Activated CD4-positive, alpha-beta memory T cell treated with anti-CD3 and anti-CD28 coated beads, Interleukin-2, amount 10 ng/mL, durations not matched to agents 7 days and 5 days (primary cell): ENCODE results near the gene SERPINB5. TPM values are rescaled to one million over a fixed set of nuclear protein-coding genes. Genes with fewer than 3 reads are reported as not detected.
"Not testable (repeated sequence)": the region's sequence is repeated elsewhere in the genome, so short reads cannot be mapped to it uniquely, and the experiment has no call there.

Experiments
- CTCF ChIA-PET: fragments of 350-600 bp; sonication (Branson Sonifier 250); formaldehyde crosslinking; loops from one replicate; lab custom pipeline; 2021; ENCODE audit warnings: antibody characterized with exemption, inconsistent platforms; lab: Charles Lee
- POLR2A ChIA-PET: fragments of 350-600 bp; sonication (Branson Sonifier 250); formaldehyde crosslinking; loops from one replicate; lab custom pipeline; 2021; ENCODE audit warnings: antibody characterized with exemption; lab: Charles Lee
- DNase-seq: peaks from one replicate; pipeline ENCODE4 v3.0.0-alpha.2; 2020
- H3K27ac Mint-ChIP-seq: one replicate; pipeline ENCODE4 v1.8.0; 2021; ENCODE audit warnings: mild to moderate bottlenecking, mixed read lengths
- H3K27me3 Mint-ChIP-seq: one replicate; pipeline ENCODE4 v1.8.0; 2021; ENCODE audit warnings: mixed read lengths
- H3K36me3 Mint-ChIP-seq: one replicate; pipeline ENCODE4 v1.8.0; 2021; ENCODE audit warnings: low read depth, mixed read lengths
- H3K4me1 Mint-ChIP-seq: one replicate; pipeline ENCODE4 v1.8.0; 2021; ENCODE audit warnings: mixed read lengths
- H3K4me3 Mint-ChIP-seq: one replicate; pipeline ENCODE4 v1.8.0; 2021; ENCODE audit warnings: mild to moderate bottlenecking, mixed read lengths
- H3K9me3 Mint-ChIP-seq: one replicate; pipeline ENCODE4 v1.8.0; 2021; ENCODE audit warnings: mixed read lengths
- total RNA-seq, 2 experiments: library from RNA; stranded (reverse); gene quantifications; one replicate each; pipeline ENCODE4 v1.2.3, GENCODE V29; 2021

Gene SERPINB5
- total RNA-seq, 2 experiments from 2014 or later: not detected

DNA sequence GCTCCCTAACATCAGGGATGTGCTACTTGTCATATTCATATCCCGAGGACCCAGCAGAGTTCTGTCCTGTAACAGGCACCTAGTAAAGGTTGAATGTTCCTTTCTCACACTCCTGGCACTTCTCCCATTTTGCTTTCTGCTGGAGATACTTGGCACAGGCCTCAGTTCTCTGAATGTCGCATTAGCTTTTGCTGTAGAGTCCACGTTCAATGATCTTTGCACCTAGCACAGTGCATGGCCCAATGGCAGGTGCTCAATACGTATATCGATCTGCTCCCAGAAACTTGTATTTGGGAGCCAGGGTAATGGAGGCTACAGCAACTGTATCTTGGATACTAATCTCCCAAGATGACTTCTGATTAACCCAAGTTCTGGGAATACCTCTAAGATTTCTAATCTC is 29.7 kb upstream of the SERPINB5 start:
- POLR2A ChIA-PET: no interaction called here
- Mint-ChIP-seq H3K27me3 (no peaks in the 10 kb centered on the region), H3K4me1 (no peaks in the 10 kb centered on the region), H3K4me3 (no peak overlapping the region), H3K9me3 (no peaks in the 10 kb centered on the region), H3K27ac (no peak overlapping the region), H3K36me3 (no peaks in the 10 kb centered on the region)
- CTCF ChIA-PET: interaction anchor here (2.2 kb wide), 1 partner anchor 10 kb away, joined by 7 read pairs; no protein-coding TSS in a partner anchor
- DNase-seq: no peak

DNA sequence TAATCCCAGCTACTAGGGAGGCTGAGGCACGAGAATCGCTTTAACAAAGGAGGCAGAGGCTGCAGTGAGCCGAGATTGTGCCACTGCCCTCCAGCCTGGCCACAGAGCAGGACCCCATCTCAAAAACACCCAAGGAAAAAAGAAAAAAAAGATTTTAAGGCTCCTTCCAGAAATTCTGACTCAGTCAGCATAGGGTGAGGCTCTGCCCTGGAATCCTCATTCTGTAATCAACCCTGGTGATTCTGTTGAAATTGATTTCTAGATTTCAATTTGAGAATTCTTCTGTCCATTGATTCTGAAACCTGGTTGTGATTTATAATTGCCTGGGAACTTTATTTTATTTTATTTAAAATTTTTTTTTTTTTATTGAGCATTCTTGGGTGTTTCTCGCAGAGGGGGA is 27.3 kb upstream of the SERPINB5 start:
- H3K4me1 Mint-ChIP-seq: no peaks in the 10 kb centered on the region
- ChIA-PET POLR2A (no interaction called here), CTCF (no interaction called here)
- no peaks in the 10 kb centered on the region for H3K36me3 Mint-ChIP-seq
- no peak overlapping the region for H3K27ac Mint-ChIP-seq
- no peaks in the 10 kb centered on the region for H3K9me3 Mint-ChIP-seq
- no peaks in the 10 kb centered on the region for H3K27me3 Mint-ChIP-seq
- H3K4me3 Mint-ChIP-seq: no peak overlapping the region
- no peak for DNase-seq

DNA sequence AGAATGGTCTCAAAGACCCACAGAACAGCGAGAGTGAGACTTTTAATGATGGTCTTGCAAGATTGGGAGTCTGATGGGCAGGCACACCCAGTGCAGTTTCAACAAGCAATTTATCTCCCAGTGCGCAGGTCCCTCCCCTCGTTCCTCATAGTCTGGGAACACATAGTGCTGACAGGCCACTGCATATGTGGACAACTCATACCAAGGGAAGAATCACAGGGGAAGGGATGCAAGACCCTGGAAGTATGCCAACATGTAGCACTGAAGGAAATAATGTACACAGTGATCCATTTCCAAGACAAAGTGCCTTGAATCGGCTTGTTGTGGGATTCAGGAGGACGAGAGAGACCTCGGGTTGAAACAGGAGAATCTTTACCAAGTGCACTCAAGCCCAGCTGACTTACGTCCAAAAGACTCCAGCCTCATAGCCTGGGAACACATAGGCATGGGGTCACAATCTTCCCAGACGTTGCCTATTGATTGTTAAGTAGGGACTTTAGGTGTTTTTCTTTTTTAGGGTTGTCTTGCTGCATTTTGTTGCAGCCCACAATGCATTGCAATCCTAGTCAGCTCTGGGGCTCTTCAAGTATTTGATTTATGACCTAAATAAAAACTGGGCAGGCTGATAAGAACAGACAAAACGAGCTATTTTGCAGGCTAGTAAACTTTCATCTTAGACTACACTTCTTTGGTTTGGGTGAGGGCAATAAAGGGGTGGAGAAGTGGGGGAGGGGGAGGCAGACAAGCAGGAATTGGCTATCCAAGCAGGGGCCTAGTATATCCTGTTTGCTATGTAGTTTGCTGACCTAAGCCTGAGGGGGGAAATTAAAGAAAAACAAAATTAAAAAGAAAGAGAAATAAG is 24.7 kb upstream of the SERPINB5 start:
- POLR2A ChIA-PET: no interaction called here
- H3K27me3 Mint-ChIP-seq: peaks cover 2% of the 10 kb centered on the region
- CTCF ChIA-PET: interaction anchor here (0.6 kb wide), 1 partner anchor 227 kb away, joined by 4 read pairs; no protein-coding TSS in a partner anchor

DNA sequence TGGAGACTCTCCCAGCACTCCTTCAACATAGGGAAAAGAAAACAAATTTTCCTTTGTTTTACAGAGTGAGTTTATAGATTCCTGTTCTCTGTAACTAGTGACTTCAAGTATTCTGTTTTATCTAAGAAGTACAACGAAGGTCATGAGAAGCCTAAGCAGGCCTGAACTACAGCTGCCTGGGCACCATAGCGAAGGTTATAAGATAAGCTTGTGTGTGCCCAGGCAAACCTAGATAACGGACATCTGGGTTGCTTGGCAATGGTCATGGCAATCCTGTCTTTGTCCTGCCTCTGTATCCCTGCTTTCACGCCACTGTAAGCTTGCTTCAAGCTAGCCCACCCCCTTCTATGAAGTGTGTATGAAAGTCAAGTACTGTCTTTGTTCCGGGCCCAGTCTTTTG is 24.0 kb upstream of the SERPINB5 start:
- H3K27ac Mint-ChIP-seq, POLR2A ChIA-PET, H3K4me1 Mint-ChIP-seq, H3K4me3 Mint-ChIP-seq, H3K27me3 Mint-ChIP-seq, H3K36me3 Mint-ChIP-seq, H3K9me3 Mint-ChIP-seq, DNase-seq: not testable (repeated sequence)
- CTCF ChIA-PET: interaction anchor here (0.6 kb wide), 1 partner anchor 226 kb away, joined by 4 read pairs; no protein-coding TSS in a partner anchor

More for the DNA sequence above, 24.7 kb upstream of the SERPINB5 start:
- H3K27ac Mint-ChIP-seq: no peak overlapping the region
- no peaks in the 10 kb centered on the region for H3K9me3 Mint-ChIP-seq
- H3K36me3 Mint-ChIP-seq: no peaks in the 10 kb centered on the region
- no peaks in the 10 kb centered on the region for H3K4me1 Mint-ChIP-seq
- no peak for DNase-seq
- H3K4me3 Mint-ChIP-seq: no peak overlapping the region

DNA sequence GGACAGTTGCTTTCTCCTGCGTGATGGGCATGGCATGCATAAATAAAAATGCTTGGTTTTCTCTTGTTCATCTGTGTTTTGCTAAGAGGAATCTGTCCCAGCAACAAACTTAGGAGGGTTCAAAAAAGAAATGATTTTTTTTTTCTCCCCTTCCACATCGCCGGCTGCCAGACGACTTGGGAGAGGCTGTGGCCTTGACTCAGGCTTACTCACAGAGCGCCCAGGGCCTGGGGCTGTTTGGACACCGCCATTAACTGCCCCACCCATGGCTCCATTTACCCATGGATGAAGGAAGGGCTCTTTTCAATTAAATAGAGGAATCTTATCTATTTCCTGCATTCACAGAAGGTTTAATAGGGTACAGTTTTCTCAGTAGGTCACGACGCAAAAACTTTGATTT is 22.3 kb upstream of the SERPINB5 start:
- ChIA-PET POLR2A (no interaction called here), CTCF (no interaction called here)
- DNase-seq: no peak
- Mint-ChIP-seq H3K27me3 (peaks cover 10% of the 10 kb centered on the region), H3K4me3 (no peak overlapping the region), H3K36me3 (no peaks in the 10 kb centered on the region), H3K9me3 (no peaks in the 10 kb centered on the region), H3K4me1 (no peaks in the 10 kb centered on the region), H3K27ac (no peak overlapping the region)

DNA sequence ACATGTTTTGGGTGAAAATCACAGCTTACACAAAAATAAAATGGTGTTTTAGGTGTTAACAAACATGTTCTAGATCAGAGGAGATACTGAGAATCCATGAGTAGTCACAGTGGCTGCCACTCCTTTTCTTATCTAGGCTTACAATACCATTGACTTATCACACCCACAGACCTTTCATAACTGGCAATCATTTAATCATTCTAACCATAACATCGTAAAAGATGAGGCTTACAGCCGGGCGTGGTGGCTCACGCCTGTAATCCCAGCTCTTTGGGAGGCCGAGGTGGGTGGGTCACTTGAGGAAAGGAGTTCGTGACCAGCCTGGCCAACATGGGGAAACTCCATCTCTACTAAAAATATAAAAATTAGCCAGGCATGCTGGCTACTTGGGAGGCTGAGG is 18.8 kb upstream of the SERPINB5 start:
- ChIA-PET POLR2A (no interaction called here), CTCF (no interaction called here)
- Mint-ChIP-seq H3K36me3 (no peaks in the 10 kb centered on the region), H3K9me3 (no peaks in the 10 kb centered on the region), H3K4me3 (no peak overlapping the region), H3K27me3 (peaks cover 23% of the 10 kb centered on the region), H3K27ac (no peak overlapping the region), H3K4me1 (no peaks in the 10 kb centered on the region)
- no peak for DNase-seq

DNA sequence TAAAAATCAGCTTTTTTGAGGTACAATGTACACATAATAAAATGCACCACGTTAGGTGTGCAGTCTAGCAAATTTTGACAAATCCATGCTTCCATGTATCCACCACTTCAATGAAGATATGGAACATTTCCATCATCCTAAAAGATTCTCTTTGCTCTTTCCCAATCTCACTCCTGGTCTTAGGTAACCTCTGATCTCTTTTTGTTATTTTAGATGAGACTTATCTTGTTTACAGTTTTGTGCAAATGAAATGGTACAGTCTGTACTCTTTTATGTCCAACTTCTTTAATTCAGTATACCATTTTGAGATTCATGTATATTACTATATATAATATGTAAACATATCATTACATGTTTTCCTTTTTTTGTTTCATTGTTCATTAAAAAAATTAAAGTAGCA is 16.3 kb upstream of the SERPINB5 start:
- no peak for DNase-seq
- no peaks in the 10 kb centered on the region for H3K9me3 Mint-ChIP-seq
- no peaks in the 10 kb centered on the region for H3K4me1 Mint-ChIP-seq
- H3K36me3 Mint-ChIP-seq: no peaks in the 10 kb centered on the region
- no peak overlapping the region for H3K4me3 Mint-ChIP-seq
- H3K27ac Mint-ChIP-seq: no peak overlapping the region
- CTCF ChIA-PET: no interaction called here
- H3K27me3 Mint-ChIP-seq: peaks cover 38% of the 10 kb centered on the region
- POLR2A ChIA-PET: no interaction called here

DNA sequence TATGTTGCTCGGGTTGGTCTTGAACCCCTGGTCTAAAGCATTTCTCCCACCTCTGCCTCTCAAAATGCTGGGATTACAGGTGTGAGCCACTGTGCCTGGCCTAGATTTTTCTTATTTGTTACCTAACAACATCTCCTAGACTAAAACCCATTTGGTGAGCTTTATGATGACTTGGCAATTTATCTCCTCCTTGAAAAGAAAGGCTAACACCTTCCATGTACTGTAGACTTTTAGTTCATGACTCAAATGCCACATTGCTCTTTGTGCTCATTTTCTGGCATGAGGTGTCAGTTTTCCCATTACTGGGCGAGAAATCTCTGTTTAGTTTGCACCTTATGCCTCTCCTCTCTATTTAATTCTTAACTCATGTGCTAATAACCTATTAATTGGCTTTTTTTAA is 12.3 kb upstream of the SERPINB5 start:
- Mint-ChIP-seq H3K4me1 (no peaks in the 10 kb centered on the region), H3K36me3 (no peaks in the 10 kb centered on the region), H3K27me3 (peaks cover 39% of the 10 kb centered on the region), H3K27ac (no peak overlapping the region), H3K9me3 (no peaks in the 10 kb centered on the region), H3K4me3 (no peak overlapping the region)
- POLR2A ChIA-PET: no interaction called here
- DNase-seq: no peak
- CTCF ChIA-PET: interaction anchor here (1.0 kb wide), 1 partner anchor 26 kb away, joined by 3 read pairs; no protein-coding TSS in a partner anchor

DNA sequence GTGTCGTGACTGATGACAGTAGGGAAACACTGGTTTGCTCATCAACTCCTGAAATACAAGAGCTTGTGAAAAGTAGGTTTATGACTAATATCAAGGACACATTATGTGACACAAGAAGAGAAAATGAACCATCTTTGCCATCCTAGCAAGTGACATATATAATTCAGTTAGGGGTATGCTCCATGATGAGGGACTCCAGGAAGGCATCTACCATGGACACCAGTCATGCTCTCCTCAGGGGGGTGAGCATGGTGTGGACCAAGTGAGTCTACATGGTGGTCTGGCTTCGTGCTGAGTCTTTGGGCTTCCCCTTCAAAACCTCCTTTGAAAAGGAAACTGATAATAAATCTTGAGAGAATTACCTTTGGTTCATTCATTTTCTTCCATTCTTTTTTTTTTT is 11.7 kb upstream of the SERPINB5 start:
- CTCF ChIA-PET: interaction anchor here (1.0 kb wide), 1 partner anchor 26 kb away, joined by 3 read pairs; no protein-coding TSS in a partner anchor
- DNase-seq: no peak
- no peak overlapping the region for H3K4me3 Mint-ChIP-seq
- H3K9me3 Mint-ChIP-seq: no peaks in the 10 kb centered on the region
- H3K27ac Mint-ChIP-seq: no peak overlapping the region
- H3K4me1 Mint-ChIP-seq: no peaks in the 10 kb centered on the region
- H3K36me3 Mint-ChIP-seq: no peaks in the 10 kb centered on the region
- POLR2A ChIA-PET: no interaction called here
- peaks cover 38% of the 10 kb centered on the region for H3K27me3 Mint-ChIP-seq

DNA sequence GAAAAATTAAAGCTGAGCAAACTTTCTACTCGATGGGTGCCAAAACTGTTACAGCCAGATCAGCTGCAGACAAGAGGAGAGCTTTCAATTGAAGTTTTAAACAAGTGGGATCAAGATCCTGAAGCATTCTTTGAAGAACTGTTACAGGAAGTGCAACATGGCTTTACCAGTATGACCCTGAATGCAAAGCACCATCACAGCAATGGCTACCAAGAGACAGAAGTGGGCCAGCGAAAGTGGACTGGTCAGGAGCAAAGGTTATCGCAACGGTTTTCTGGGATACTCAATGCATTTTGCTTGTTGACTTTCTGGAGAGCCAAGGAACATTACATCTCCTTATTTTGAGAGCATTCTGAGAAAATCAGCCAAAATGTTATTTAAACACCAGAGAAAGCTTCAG is 9.1 kb upstream of the SERPINB5 start:
- H3K4me3 Mint-ChIP-seq: no peak overlapping the region
- no peak overlapping the region for H3K27ac Mint-ChIP-seq
- no peaks in the 10 kb centered on the region for H3K9me3 Mint-ChIP-seq
- CTCF ChIA-PET: interaction anchor here (1.6 kb wide), 1 partner anchor 11 kb away, joined by 4 read pairs; no protein-coding TSS in a partner anchor
- no peaks in the 10 kb centered on the region for H3K4me1 Mint-ChIP-seq
- DNase-seq: no peak
- POLR2A ChIA-PET: no interaction called here
- peaks cover 31% of the 10 kb centered on the region for H3K27me3 Mint-ChIP-seq
- no peaks in the 10 kb centered on the region for H3K36me3 Mint-ChIP-seq

DNA sequence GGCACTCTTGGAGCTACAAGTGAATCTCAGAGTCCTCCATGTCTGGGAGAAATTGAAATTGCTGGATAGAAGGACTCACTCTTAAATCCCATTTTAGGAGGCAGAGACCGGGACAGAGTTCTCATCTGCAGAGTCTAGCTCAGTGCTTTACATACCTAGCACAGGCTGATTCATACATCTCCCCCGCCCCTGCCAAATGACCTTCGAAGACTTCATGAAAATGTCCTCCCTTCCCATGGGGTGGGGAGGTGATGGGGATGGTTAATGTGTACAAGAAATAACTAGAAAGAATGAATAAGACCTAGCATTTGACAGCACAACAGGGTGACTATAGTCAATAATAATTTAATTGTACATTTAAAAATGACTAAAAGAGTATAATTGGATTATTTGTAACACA is 8.2 kb upstream of the SERPINB5 start:
- Mint-ChIP-seq H3K9me3 (no peaks in the 10 kb centered on the region), H3K27ac (no peak overlapping the region), H3K27me3 (peaks cover 29% of the 10 kb centered on the region), H3K4me3 (no peak overlapping the region), H3K36me3 (no peaks in the 10 kb centered on the region), H3K4me1 (no peaks in the 10 kb centered on the region)
- POLR2A ChIA-PET: no interaction called here
- CTCF ChIA-PET: interaction anchor here (1.6 kb wide), 1 partner anchor 12 kb away, joined by 4 read pairs; no protein-coding TSS in a partner anchor
- no peak for DNase-seq

DNA sequence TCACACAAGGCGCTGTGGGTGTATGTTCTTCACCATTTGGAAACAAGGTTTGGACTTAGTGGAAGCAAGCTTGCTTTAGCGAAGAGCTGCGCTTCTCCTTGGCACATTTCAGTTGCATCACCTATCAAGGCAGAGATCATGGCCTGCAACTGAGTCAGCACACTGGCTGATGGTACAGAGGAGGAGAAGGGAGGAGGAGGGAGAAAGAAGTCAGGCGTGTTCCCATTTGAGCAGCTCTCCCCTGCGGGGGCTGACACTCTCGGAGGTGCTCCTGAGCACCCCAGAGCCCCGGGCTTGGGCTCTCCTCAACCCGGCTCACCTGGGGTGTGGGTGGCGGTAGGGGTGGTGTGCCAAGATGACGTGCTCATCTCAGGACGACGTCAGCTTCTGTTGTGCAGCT is 6.0 kb upstream of the SERPINB5 start:
- Mint-ChIP-seq H3K36me3 (no peaks in the 10 kb centered on the region), H3K4me3 (no peak overlapping the region)
- CTCF ChIA-PET: no interaction called here

DNA sequence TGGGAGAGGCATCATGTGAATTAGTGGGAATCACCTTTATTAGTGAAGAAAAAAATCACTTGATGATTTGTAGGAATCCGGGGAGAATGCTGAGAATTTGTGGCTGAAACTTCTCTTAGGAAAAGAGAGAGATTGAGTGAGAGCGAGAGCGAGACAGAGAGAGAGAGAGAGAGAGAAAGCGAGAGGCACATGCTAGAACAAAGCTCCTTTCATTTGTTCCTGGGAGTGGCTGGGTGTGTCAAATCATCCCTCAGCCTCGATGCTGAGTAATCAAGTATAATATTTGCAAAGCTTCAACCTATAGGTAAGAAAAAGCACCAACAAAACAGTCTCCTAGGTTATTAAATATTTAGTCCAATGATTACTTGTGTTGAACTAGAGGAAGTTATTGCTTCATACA is 4.4 kb upstream of the SERPINB5 start:
- no peak overlapping the region for H3K4me3 Mint-ChIP-seq
- ChIA-PET CTCF (no interaction called here), POLR2A (no interaction called here)
- H3K4me1 Mint-ChIP-seq: no peaks in the 10 kb centered on the region
- no peak for DNase-seq
- no peak overlapping the region for H3K27ac Mint-ChIP-seq
- no peaks in the 10 kb centered on the region for H3K9me3 Mint-ChIP-seq
- no peaks in the 10 kb centered on the region for H3K36me3 Mint-ChIP-seq
- H3K27me3 Mint-ChIP-seq: peaks cover 33% of the 10 kb centered on the region

More for the DNA sequence above, 6.0 kb upstream of the SERPINB5 start:
- Mint-ChIP-seq H3K9me3 (no peaks in the 10 kb centered on the region), H3K27ac (no peak overlapping the region), H3K4me1 (no peaks in the 10 kb centered on the region), H3K27me3 (peaks cover 36% of the 10 kb centered on the region)
- DNase-seq: no peak
- POLR2A ChIA-PET: no interaction called here
